GM19023 (cell line): ENCODE measurements around the gene UVRAG.
"Not testable (repeated sequence)": the region's sequence is repeated elsewhere in the genome, so short reads cannot be mapped to it uniquely, and the experiment has no call there.

Experiments
- ATAC-seq: cut with Tn5 transposase; IDR thresholded peaks from one replicate; pipeline ENCODE4 v1.9.1; 2021; ENCODE audit warnings: mild to moderate bottlenecking, moderate library complexity; ENCODE audit not compliant: unreplicated experiment

UVRAG gene

DNA sequence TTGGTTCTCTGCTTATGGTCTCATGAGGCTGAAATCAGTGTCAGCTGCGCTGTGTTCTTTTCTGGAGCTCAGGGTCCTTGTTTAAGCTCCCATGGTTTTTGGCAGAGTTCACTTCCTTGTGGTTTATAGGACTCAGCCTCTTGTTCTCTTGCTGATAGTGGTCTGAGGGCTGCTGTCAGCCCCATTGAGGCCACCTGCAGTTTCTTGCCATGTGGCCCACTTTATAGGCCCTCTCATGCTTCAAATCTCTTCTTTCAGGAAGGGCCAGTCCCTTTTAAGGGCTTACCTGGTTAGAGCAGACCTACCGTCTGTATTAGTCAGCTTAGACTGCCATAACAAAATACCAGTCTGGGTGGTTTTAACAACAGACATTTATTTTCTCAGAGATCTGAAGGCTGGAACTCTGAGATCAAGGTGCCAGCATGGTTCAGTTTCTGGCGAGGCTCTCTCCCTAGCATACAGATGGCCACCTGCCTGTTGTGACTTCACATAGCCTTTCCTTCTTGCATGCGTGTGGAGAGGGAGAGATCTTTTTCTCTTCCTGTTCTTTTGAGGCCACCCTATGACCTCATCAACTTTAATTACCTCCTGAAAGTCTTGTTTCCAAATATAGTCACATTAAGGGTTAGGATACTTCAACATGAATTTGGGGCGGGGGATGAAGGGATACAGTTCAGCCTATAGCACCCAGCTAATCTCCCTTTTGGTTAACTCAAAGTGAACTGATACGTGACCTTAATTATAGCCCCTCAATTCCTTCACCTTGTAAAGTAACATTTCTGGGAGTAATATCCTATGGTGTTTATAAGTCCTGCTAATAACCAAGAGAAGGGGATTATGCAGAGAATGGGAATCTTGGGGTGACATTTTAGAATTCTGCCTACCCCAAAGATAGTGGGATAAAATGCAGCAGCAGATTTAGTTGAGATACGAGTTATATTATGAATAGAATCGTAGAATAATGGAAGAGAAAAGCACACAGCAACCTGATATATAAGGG, 131.8 kb downstream of the UVRAG start:
- no peak for ATAC-seq

DNA sequence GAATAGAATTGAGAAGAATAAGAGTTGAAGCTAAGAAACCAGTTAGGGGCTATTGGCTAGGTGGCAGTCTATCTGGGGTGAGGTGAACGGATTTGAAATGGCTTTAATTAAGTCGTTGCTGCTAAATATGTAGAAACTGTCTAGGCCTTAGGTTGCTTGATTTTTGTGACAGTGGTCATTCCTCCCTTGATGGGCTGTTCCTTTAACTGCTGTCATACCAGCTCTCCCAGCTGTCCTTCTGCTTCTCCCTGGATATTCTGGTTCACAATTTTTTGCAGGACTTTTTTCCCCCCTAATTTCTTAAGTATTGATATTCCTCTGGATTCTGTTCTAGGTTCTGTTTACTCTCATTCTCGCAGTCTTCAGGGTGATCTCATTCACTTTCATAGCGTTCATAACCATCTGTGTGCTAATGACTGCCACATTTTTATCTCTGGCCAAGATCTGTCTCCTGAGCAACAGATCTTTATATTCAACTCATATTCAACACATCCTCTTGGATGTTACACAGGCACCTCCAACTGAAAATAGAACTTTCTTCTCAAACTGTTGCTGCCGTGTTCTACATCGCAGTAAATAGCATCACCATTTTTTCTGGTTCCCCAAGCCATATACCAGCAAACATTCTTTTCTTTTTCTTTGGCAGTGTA, 134.1 kb downstream of the UVRAG start:
- ATAC-seq: no peak

DNA sequence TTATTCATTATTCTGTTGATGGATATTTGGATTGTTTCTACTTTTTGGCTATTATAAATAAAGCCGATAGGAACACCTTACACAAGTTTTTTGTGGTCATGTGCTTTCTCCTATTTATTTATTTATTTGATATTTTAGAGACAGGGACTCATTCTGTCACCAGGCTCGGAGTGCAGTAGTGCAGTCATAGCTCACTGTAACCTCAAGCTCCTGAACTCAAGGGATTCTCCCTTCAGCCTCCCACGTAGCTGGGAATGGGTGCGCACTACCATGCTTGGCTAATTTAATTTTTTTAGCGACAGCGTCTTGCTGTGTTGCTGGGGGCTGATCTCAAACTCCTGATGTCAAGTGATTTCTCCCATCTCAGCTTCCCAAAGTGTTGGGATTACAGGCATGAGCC, 135.1 kb downstream of the UVRAG start:
- no peak for ATAC-seq

DNA sequence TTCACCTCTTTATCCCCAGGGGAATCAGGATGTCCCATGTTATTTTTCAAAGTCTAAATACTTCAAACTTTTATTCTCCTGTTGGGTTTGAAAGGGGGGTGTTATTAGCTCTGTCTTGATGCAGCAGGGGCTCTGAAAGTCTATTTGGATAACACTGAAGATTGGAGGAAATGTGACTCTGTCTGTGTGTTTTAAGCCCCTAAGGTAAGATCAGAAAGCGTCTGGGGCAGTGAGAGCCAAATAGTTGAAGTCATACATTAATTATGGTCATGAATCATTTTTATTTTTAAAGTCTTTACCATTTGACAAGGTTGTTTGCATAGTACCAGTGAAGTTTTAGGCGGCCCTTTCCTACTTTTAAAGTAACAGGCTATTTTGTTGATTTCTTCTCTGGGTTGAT, 139.0 kb downstream of the UVRAG start:
- ATAC-seq: no peak

DNA sequence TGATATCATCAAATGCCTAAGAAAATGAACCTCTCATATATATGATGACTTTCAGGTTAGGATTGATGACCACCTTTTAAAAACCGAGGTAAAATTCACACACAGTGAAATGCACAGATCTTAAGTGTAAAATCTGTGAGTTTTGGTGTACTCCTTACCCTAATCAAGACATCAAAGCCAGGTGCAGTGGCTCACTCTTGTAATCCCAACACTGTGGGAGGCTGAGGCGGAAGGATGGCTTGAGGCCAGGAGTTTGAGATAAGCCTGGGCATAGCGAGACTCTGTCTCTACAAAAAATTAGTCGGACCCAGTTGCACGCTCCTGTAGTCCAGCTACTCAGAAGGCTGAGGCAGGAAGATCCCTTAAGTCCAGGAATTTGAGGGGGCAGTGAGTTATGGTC, 140.4 kb downstream of the UVRAG start:
- ATAC-seq: no peak

DNA sequence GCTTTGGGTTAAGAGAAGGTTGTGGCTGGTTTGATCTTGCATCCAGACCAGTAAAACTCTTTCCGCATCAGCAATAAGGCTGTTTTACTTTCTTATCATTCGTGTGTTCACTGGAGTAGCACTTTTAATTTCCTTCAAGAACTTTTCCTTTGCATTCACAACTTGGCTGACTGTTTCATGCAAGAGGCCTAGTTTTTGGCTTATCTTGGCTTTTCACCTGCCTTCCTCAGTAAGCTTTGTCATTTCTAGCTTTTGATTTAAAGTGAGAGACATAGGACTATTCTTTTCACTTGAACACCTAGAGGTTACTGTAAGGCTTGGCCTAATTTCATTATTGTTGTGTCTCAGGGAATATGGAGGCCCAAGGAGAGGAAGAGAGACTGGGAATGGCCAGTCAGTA, 144.5 kb downstream of the UVRAG start:
- ATAC-seq: no peak

DNA sequence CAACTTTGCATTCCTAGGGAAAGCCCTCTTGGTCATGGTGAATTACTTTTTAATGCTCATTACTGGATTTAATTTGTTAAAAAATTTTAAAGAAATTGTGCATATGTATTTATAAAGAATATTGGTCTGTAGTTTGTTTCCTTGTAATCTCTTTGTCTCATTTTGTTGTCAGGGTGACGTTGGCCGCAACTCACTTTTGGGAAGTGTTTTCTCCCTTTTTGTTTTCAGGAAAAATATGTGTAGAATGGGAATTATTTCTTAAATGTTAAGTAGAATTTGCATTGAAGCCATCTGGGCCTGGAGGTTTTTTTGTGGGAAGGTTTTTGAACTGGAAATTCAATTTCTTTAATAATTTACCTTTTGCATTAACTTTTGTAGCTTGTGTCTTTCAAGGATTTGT, 149.1 kb downstream of the UVRAG start:
- no peak for ATAC-seq

DNA sequence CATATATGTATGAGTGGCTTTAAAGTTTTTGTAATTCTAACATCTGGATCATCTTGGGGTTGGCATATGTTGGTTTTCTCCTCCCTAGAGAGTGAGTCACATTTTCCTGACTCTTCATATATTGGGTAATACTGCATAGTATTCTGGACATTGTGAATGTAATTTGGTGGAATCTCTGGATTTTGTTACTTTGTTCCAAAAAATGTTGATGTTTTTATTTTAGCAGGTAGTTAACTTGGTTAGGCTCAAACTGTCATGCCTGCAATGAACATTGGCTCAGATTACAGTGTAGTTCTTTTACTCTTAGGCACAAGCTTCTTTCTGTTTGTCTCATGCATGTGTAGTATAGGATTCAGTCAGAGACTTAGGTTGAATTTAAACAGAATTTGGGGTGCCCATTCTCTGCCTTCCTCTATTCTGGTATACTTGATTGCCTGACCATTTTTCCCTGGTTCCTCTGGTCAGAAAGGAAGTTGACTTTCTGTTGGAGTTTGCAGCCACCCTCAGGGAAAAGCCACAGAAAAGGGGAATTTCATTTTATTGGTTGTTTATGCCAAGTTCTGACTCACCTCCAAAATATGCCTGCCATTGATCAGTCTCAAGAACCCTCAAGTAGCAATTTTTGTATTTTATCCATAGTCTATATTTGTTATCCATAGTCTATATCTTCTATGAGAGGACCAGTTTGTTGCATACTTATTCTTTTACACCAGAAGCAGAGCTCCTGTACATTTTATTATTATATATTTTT, 151.7 kb downstream of the UVRAG start:
- ATAC-seq: no peak

DNA sequence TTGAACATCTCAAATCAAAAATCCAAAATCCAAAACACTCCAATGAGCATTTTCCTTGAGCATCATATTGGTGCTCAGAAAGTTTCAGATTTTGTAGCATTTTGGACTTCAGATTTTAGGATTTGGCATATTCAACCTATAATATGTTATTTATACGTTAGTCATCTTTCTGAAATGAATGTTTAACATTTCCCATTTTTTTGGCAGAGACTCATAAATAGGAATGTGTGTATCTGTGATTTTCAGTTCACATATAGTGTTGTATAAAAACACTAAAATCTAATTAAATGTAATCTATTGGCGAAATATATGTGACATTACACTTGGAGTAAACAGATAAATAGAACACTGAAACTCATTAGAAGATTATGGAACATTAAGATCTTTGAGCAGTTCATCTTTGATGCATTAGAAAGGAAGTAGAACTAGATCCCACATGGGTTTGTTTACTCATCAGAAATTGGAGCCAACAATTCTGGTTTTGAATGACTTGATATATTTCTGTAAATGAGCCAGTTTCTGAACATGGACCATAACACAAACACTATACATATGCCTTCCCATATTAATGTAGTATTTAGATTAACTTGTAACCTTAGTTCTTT, 153.1 kb downstream of the UVRAG start:
- no peak for ATAC-seq

DNA sequence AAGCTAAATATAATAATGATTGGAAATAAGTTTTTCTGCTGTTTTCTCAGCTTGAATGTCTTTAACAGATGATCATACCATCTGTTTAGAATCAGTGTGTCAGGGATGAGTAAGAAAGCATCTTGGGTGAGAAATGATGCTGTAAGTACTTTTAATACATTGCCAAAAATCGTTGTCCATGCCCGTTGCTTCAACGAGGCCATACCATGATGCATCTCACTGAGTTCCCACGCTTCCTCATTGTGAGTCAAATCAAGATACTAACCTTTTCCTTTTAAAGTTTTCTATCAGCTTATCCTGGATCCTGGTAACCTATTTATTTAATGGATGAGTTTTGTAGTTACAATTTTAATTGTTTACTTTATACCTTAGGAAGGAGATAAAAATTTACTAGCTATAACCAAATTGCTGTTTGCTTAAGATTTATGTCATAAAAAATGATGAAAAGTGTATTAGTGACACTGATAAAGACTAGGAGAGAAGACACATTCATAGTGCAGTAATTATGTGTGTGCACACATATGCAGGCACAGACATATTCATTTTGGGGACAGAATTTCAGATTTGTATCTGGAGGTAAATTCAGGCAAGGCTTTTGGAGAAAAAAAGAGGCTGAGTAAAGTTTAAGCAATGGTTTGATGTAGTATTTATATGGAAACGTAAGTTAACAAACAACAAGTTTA, 154.8 kb downstream of the UVRAG start:
- ATAC-seq: no peak

DNA sequence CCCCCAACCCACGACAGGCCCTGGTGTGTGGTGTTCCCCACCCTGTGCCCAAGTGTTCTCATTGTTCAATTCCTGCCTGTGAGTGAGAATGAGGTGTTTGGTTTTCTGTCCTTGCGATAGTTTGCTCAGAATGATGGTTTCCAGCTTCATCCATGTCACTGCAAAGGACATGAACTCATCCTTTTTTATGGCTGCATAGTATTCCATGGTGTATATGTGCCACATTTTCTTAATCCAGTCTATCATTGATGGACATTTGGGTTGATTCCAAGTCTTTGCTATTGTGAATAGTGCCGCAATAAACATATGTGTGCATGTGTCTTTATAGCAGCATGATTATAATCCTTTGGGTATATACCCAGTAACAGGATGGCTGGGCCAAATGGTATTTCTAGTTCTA, 158.7 kb downstream of the UVRAG start:
- not testable (repeated sequence) for ATAC-seq

DNA sequence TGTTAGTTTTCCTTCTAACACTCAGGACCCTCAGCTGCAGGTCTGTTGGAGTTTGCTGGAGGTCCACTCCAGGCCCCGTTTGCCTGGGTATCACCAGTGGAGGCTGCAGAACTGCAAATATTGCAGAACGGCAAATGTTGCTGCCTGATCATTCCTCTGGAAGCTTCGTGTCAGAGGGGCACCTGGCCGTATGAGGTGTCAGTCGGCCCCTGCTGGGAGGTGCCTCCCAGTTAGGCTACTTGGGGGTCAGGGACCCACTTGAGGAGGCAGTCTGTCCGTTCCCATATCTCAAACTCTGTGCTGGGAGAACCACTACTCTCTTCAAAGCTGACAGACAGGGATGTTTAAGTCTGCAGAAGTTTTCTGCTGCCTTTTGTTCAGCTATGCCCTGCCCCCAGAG, 164.1 kb downstream of the UVRAG start:
- not testable (repeated sequence) for ATAC-seq

DNA sequence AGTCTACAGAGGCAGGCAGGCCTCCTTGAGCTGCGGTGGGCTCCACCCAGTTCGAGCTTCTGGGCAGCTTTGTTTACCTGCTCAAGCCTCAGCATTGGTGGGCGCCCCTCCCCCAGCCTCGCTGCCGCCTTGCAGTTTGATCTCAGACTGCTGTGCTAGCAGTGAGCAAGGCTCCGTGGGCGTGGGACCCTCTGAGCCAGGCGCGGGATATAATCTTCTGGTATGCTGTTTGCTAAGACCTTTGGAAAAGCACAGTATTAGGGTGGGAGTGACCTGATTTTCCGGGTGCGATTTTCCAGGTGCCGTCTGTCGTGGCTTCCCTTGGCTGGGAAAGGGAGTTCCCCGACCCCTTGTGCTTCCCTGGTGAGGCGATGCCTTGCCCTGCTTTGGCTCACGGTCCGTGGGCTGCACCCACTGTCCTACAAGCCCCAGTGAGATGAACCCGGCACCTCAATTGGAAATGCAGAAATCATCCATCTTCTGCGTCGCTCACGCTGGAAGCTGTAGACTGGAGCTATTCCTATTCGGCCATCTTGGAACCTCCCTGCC, 164.5 kb downstream of the UVRAG start:
- ATAC-seq: not testable (repeated sequence)

DNA sequence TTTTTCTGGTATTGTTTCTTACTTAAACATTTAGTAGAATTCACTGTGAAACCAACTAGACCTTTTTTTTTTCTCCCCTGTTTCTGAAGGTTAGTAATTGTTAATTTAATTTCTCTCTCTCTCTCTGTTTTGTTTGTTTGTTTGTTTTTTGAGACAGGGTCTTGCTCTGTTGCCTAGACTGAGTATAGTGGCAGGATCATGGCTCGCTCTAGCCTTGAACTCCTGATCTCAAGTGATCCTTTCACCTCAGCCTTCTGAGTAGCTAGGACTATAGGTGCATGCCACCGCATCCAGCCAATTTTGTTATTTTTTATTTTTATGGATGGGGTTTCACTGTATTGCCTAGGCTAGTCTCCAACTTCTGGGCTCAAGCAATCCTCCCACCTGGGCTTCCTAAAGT, 165.0 kb downstream of the UVRAG start:
- ATAC-seq: no peak

DNA sequence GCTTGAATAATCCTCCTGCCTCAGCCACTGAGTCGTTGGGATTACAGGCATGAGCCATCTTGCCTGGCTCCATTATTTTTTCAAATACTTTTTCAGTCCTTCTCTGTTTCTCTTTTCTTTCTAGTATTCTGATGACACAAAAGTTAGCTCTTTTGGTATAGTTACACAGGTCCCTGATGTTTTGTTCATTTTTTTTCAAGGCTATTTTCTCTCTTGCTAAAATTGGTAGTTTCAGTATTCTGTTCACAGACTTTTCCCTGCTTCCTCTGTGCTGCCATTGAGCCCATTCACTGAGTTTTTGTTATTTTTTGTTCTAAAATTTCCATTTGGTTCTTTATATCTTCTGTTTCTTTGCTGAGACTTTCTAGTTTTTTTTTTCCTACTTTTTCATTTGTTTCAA, 166.5 kb downstream of the UVRAG start:
- no peak for ATAC-seq

DNA sequence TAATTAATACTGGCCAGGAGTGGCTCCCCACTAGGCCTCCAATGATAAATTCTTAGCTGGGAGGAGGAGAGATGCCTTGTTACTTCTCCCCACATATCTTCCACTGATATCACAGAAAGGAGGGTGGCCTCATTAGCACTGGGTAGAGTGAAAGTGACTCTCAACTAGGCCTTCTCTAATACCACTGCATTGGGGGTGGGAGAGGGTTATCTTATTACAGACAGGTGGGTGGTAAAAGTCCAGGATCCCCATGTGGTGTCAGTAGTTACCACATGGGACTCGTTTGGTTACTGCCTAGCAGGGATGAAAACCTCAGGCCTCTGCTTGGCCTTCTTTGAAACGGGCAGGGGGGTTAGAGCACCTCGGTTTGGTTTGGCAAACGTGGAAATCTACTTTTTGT, 167.3 kb downstream of the UVRAG start:
- no peak for ATAC-seq

DNA sequence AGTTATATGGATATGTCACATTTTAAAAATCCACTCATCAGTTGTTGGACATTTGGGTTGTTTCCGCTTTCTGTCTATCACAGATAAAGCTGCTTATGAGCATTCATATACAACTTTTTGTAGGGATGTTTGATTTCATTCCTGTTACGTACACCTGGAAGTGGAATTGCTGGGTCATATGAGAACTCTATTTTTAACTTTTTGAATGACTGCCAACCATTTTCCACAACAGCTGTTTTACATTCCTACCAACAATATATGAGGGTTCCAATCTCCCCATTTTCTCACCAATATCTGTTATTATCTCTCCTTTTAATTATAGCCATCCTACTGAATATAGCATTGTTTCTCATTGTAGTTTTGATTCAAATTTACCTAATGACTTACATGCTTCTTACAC, 172.0 kb downstream of the UVRAG start:
- ATAC-seq: no peak

DNA sequence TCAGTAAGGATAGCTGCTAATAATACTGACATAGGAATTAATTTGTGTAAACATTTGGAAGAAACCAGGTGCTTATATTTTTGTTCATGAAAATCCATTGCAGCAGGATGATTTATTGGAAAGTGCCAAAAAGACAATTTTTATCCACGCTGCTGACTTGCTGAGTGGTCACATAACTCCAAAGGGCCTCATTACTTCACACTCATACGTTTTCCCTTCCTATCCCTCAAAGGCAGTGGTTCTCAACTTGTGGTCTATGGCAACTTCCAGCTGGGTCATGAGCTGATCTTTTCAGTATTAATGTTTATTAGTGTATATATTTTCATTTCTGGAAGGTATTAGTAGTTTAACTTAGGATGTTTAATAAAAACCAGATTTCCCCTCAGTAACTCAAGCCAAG, 178.1 kb downstream of the UVRAG start:
- no peak for ATAC-seq

DNA sequence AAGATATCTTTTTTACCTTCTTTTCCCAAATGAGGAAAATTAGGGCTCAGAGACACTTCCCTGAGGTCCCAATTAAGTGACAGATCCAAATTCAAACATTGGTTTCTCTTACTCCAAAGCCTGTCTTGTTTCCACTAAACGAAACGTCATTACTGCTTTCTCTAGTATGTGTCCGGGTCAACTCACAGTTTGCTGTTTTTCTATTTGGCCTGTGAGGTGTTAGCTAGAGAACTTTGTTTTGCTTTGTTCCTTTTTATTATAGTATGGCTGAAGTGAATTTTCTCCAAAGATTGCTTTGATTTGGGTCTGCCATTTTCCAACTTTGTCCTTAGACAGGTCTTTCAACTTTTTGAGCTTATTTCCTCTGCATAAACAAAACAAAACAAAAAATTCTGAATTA, 179.6 kb downstream of the UVRAG start:
- no peak for ATAC-seq
